C4-2B (cell line): ENCODE data around the gene LPP.

Experiments used
- CTCF ChIP-seq: fragments of 450-650 bp; conservative IDR thresholded peaks from 2 replicates; pipeline ENCODE4 v1.5.1; 2017; ENCODE audit warnings: mild to moderate bottlenecking
- ZFX ChIP-seq: fragments of 450-650 bp; IDR thresholded peaks from 2 replicates; pipeline ENCODE4 v1.6.1; 2017

DNA sequence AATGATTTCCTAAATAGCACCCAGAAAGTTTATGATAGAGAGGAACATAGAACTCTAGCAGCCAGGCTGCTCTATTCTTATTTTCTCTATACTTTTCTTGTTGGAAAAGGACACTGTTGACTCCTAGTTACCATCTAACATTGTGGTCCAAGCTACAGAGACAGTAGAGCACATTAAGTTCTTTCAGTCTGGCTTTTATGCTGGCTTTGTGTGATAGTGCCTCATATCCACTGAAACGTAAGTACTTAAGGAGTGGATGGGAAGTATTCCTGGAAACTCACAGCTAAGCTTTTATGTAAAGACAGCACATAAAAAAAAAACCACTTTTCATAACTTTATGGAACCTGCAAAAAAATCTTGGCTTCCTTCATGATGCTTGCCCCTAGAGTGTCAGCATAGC lies 537.7 kb downstream of the LPP start:
- no peak for TF ChIP-seq CTCF
- TF ChIP-seq ZFX = no peak
